Prostate gland (tissue), 2 donors: ENCODE results near the gene YIPF2. TPM values are rescaled to one million over a fixed set of nuclear protein-coding genes. Genes with fewer than 3 reads are reported as not detected.

ENCODE experiments used
- DNase-seq: peaks from one replicate; pipeline ENCODE4 v3.0.0-alpha.2; 2019; ENCODE audit warnings: low spot score
- H3K27ac ChIP-seq, 2 donors: fragments of 200-600 bp; sonication (generic); 2 replicates each; pipeline ENCODE4 v1.5.1; 2017 to 2019
- H3K27me3 ChIP-seq: fragments of 200-600 bp; sonication (generic); replicated peaks from 2 replicates; pipeline ENCODE4 v1.5.1; 2019; ENCODE audit not compliant: insufficient read depth
- H3K36me3 ChIP-seq, 2 donors: fragments of 200-600 bp; sonication (generic); 1 replicate in 1 of 2; 2 replicates in 1 of 2; pipeline versions ENCODE4 v1.5.1 to v1.8.1; 2017 to 2019
- H3K4me1 ChIP-seq: fragments of 200-600 bp; sonication (generic); replicated peaks from 2 replicates; pipeline ENCODE4 v1.5.1; 2019
- H3K4me3 ChIP-seq, 2 donors: fragments of 200-600 bp; sonication (generic); 2 replicates each; pipeline ENCODE4 v1.5.1; 2017 to 2019
- H3K9me3 ChIP-seq: fragments of 200-600 bp; sonication (generic); 2 replicates; pipeline ENCODE4 v1.5.1; 2017
- CTCF ChIP-seq, 4 experiments: fragments of 200-600 bp in 2 of 4; fragments of 450-650 bp in 2 of 4; sonication (generic) in 2 of 4; IDR thresholded peaks; 1 replicate in 3 of 4; 2 replicates in 1 of 4; pipeline ENCODE4 v1.5.1; 2016 to 2019; ENCODE audit warnings: antibody characterized with exemption in 4 of 4, mild to moderate bottlenecking in 2 of 4, moderate library complexity in 2 of 4
- POLR2A ChIP-seq: fragments of 450-650 bp; IDR thresholded peaks from one replicate; pipeline ENCODE4 v1.6.1; 2016; ENCODE audit warnings: antibody characterized with exemption, mild to moderate bottlenecking
- POLR2AphosphoS5 ChIP-seq: sonication (generic); formaldehyde crosslinking; IDR thresholded peaks from one replicate; pipeline ENCODE4 v1.6.1; 2017; ENCODE audit warnings: antibody characterized with exemption
- WGBS: methylation state at CpG from one replicate; pipeline ENCODE4 v1.1.5; 2018; 5-methylcytosine and 5-hydroxymethylcytosine counted together
- intact Hi-C: fragments of 100-400 bp; cut with DNase I; formaldehyde crosslinking; loops from one replicate; pipeline ENCODE4 v1.14.2; 2022
- total RNA-seq, 2 donors: library from RNA; depleted of rRNA; stranded (reverse); fragments of >200 nt; gene quantifications; one replicate each; pipeline ENCODE4 v1.1.0, GENCODE V29; 2016

The YIPF2 gene
- 10 to 100 TPM; 84.8 to 87.1 TPM for total RNA-seq

- Histone ChIP-seq H3K9me3 (no peaks in the 10 kb centered on the region), H3K4me1 (peaks cover 11% of the 10 kb centered on the region), H3K36me3 (no peaks in the 10 kb centered on the region), H3K4me3 (peak within 1 kb of the TSS; percentile 95), H3K27me3 (no peaks in the 10 kb centered on the region), H3K27ac (peak within 1 kb of the TSS; percentile 73 to 85)
- DNase-seq: peak; percentile 98
- TF ChIP-seq POLR2AphosphoS5: peak; percentile 99
- TF ChIP-seq POLR2A: peak; percentile 80
- peak in 3 of 4 experiments; percentile 16 to 35 (median 27) for TF ChIP-seq CTCF (IDR thresholded peaks at IDR 0.05)
- intact Hi-C loops: loop anchor here (5.0 kb wide), 1 partner anchor 56 kb away; the partner anchor contains the start of gene CARM1
- under 1% methylated on average over 53 of the region's 96 CpGs for WGBS
These were observed at the start of gene YIPF2, which contains the start of gene TIMM29 for GRCh38 chr19:10928563-10929401. TSS of gene YIPF2 (minus strand) at chr19:10928639. CDS start at chr19:10928410, 229 bp downstream. TSS of gene TIMM29 (plus strand) at chr19:10928811. CDS start at chr19:10928823, 12 bp downstream.

- H3K36me3 ChIP-seq: no peaks in the 10 kb centered on the region
- WGBS: 93% methylated on average over 5 of the region's 5 CpGs
- no peaks in the 10 kb centered on the region for H3K27me3 ChIP-seq
- H3K4me1 ChIP-seq: no peaks in the 10 kb centered on the region
- H3K9me3 ChIP-seq: no peaks in the 10 kb centered on the region
- no peak overlapping the region for H3K4me3 ChIP-seq
- DNase-seq: no peak
- TF ChIP-seq CTCF (IDR thresholded peaks at IDR 0.05): no peak
- no peak for TF ChIP-seq POLR2AphosphoS5
- TF ChIP-seq POLR2A: no peak
- H3K27ac ChIP-seq: no peak overlapping the region
- intact Hi-C loops: no loop called here
These were observed 49.3 kb upstream of the YIPF2 start for GRCh38 chr19:10977742-10978092.

- intact Hi-C loops: no loop called here
- peak overlapping the region; percentile 25 to 53 for H3K27ac ChIP-seq
- no peak overlapping the region for H3K4me3 ChIP-seq
These were observed 47.9 kb upstream of the YIPF2 start for GRCh38 chr19:10976131-10976892.

GRCh38 chr19:10975374-10976130 is 47.1 kb upstream of the YIPF2 start:
- peak; percentile 16 for TF ChIP-seq POLR2AphosphoS5
- no peak for TF ChIP-seq POLR2A
- Histone ChIP-seq H3K9me3 (no peaks in the 10 kb centered on the region), H3K4me3 (no peak overlapping the region), H3K36me3 (no peaks in the 10 kb centered on the region), H3K27ac (peak overlapping the region; percentile 25 to 53), H3K27me3 (no peaks in the 10 kb centered on the region), H3K4me1 (no peaks in the 10 kb centered on the region)
- intact Hi-C loops: no loop called here
- 69% methylated on average over 19 of the region's 19 CpGs for WGBS
- DNase-seq: no peak

More at GRCh38 chr19:10976131-10976892, 47.9 kb upstream of the YIPF2 start:
- no peak for DNase-seq
- 73% methylated on average over 19 of the region's 19 CpGs for WGBS
- TF ChIP-seq POLR2AphosphoS5 (no peak), POLR2A (no peak), CTCF (IDR thresholded peaks at IDR 0.05) (no peak)
- Histone ChIP-seq H3K36me3 (no peaks in the 10 kb centered on the region), H3K9me3 (no peaks in the 10 kb centered on the region), H3K27me3 (no peaks in the 10 kb centered on the region), H3K4me1 (no peaks in the 10 kb centered on the region)
